IPS-11a (cell line): Measurements from ENCODE around the gene PBX3.
"Not testable (repeated sequence)": the region's sequence is repeated elsewhere in the genome, so short reads cannot be mapped to it uniquely, and the experiment has no call there.

ENCODE experiments used
- H3K4me3 ChIP-seq: one replicate; pipeline ENCODE4 v1.5.1; 2013; ENCODE audit warnings: low read depth, low read length, control low read depth

PBX3 gene

GRCh38 chr9:125820100-125820804, 73.1 kb downstream of the PBX3 start:
- no peak overlapping the region for H3K4me3 ChIP-seq

GRCh38 chr9:125821078-125821477, 73.9 kb downstream of the PBX3 start:
- no peak overlapping the region for H3K4me3 ChIP-seq

- H3K4me3 ChIP-seq, result no peak overlapping the region
These were observed 75.0 kb downstream of the PBX3 start for GRCh38 chr9:125822160-125822559.

DNA sequence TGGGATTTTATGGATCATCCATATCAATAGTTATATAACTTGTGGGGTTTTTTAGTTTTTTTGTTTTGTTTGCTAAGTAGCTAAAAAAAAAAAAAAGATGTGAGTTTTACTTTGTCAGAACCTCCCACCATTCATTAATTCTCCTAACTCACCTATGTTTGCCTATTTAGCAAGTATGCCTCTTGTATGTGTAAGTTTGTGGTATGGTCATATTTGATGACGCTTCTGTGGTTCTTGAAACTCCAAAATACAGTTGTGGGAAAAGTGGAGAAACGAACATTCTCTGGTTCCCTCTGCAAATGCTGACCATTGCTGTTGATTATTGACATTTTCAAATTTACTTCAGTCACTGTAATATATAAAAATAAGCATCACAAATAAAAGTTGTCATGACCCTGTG, 75.7 kb downstream of the PBX3 start:
- no peak overlapping the region for H3K4me3 ChIP-seq

DNA sequence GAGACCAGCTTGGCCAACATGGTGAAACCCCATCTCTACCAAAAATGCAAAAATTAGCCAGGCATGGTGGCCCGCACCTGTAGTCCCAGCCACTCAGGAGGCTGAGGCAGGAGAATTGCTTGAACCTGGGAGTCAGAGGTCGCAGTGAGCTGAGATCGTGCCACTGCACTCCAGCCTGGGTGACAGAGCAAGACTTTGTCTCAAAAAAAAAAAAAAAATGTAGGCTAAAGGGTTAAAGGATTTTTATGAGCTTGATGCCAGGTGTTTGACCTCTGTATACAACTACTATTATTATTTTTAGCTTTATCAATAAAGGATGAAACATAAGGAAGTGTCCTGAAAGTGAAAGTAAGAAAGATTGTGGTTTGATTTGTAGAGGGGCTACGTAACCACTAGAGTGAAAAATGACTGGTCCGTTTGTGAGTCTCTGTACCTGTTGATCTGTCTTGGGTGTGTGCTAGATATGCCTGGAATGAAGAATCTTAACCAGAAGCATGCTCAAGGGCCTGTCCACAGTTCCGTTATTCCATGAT, 76.8 kb downstream of the PBX3 start:
- H3K4me3 ChIP-seq, result not testable (repeated sequence)

DNA sequence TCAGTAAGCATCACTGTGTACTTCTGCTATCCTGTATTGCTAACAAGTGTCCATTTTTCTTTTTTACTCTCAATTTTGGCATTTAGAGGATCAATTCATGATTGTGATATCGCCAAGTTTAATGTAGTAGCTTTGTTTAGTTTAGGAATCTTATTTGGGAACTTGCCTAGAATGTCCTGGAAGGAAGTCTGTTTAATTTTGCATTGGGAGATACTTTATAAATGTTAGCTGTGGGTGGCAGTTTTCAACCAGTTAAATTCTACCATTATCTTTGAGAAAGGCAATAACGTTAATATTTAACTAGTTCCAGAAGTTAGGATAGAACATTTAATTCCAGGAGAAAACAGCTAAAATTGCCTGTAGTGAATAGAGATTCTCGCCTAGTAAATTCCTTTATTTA, 78.6 kb downstream of the PBX3 start:
- no peak overlapping the region for H3K4me3 ChIP-seq

GRCh38 chr9:125826850-125827249, 79.7 kb downstream of the PBX3 start:
- H3K4me3 ChIP-seq, result no peak overlapping the region

- H3K4me3 ChIP-seq, result no peak overlapping the region
These were observed 82.6 kb downstream of the PBX3 start for GRCh38 chr9:125829743-125830142.

- H3K4me3 ChIP-seq, result no peak overlapping the region
These were observed 83.9 kb downstream of the PBX3 start for GRCh38 chr9:125831054-125831453.

GRCh38 chr9:125831616-125832015, 84.4 kb downstream of the PBX3 start:
- no peak overlapping the region for H3K4me3 ChIP-seq

- no peak overlapping the region for H3K4me3 ChIP-seq
These were observed 88.5 kb downstream of the PBX3 start for GRCh38 chr9:125835655-125836054.

DNA sequence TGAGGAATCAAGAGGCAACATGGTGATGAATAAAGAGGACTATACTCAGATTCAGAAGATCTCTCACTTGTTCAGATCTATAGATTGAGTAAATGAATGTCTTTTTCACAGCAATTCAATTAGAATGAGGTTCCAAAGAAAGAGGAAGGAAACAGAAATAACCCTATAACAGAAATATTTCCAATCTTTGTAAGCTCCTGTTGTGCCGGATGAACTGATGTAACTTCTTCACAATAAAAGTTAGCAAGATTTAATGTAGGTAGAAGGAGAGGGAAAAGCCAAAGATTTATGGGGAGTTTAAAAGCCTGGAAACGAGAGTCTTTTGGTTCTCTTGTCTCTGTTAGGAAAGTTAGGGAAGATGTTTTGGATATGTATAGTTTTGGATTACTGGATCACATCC, 92.1 kb downstream of the PBX3 start:
- H3K4me3 ChIP-seq, result no peak overlapping the region

GRCh38 chr9:125841444-125841843, 94.3 kb downstream of the PBX3 start:
- no peak overlapping the region for H3K4me3 ChIP-seq

DNA sequence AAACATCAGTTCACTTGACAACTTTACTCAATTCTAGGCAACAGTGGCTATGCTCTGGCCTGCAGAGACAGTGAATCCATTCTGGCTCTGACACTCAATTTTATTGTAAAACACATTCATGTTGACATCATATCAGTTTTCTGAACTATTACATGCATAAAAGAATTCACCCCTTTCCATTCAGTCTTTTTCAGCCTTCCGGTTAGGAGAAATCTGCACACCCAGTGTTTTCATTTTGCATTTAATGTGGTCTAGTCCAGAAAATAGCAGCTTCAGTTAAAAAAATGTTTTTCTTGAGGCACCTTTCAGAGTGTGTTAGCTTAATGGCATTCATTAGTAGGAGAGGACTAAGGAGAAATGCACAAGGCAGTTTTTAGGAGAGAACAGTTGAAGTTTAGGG, 95.1 kb downstream of the PBX3 start:
- no peak overlapping the region for H3K4me3 ChIP-seq

GRCh38 chr9:125843646-125844045, 96.5 kb downstream of the PBX3 start:
- H3K4me3 ChIP-seq, result no peak overlapping the region

DNA sequence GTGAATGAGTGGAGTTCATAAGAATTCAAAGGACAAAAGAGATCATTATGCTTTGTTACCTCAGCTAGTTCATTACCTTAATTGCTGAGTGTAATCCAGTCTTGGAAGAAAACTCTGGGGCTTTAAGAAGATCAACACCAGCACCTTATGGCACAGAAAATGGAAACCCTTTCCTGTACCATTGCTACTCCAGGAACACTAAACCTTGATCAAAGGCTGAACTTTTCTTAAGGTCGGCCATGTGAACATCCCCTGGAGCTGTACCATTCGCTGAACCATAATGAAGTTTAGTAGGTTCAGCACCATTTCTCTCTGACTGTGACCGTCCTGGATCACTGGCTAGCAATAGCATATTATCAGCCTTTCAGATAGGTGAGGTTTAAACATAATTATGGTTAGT, 97.4 kb downstream of the PBX3 start:
- H3K4me3 ChIP-seq, result no peak overlapping the region

DNA sequence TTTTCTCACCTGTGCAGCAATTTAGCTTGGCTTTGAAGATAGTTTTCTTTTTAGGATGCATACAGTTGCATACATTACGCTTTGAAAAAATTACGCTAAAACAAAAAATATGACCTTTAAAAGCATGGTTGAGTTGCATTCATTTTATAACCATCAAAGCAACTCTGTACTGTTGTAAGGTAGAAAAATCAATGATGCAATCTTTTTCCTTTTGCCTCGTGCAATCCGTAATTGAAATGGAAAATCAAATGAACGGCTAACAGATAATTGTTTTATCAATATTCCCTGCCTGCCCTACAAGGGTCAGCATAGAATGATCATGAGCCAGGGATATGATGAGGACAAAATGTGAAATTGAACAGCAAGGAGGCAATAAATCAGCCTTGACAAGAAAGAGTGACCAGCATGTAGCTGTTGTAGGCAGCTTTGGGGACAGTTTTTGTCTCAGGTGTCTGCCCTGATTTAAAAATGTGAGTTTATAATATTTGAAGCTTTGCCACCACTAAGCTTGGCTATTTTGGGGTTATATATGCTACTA, 98.2 kb downstream of the PBX3 start:
- H3K4me3 ChIP-seq, result no peak overlapping the region

DNA sequence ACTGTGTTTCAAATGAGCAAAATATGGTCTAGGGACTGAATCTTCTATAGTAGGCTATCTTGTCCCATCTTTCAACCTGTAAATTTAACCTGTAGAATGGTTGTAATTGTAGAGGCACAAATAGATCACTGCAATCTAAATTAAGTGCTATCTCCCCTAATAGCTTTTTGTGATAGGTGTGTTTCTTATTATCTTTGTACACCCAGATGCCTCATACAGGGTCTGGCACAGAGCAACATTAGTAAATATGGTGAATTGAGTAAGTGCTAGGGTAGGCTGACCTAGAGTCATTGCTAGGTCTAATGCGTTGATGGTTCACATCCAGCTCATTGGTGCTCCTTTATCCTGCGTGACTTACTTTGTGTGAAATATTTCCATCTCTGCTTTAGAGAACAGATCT, 100.6 kb downstream of the PBX3 start:
- H3K4me3 ChIP-seq, result no peak overlapping the region

DNA sequence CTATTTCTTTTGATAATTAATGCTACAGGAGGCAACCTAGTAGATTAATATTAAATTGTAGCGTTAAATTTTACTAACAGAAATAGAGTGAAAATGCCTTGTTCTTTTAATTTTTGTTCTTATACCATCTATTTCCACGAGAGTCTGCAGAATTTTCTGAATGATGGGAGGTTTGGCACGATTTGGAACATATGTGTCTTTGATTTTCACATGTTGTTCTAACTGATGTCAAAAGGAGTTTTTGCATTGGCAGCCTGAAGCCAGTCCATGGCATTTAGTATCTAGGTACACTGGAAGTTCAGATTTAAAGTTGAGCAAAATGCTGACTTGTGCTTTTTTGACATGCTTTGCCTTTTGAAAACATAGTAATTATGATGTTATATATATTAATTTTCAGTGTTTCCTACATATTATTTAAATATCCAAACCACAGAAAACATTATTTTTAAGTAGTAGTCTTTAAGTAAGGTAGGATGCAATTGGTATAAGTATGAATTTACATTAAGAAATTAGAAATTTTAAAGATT, 103.0 kb downstream of the PBX3 start:
- no peak overlapping the region for H3K4me3 ChIP-seq

DNA sequence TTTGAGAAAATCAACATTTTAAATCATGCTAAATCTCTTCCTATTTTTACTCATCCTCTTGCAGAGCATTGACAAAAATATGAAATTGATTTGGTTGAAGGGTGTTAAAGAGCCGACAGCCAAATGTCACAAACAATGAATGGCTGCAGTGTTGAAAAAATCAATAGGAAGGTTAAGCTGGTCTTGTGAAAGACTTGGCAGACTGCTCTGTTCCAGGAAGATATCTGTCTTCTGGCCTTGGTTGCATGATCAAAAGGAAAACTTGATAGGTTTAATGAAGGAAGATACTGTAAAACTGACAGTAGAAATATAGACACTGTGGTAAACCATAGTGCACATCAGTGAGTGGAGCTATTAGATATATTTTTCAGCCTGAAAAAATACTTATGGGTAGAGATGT, 103.6 kb downstream of the PBX3 start:
- no peak overlapping the region for H3K4me3 ChIP-seq

- no peak overlapping the region for H3K4me3 ChIP-seq
These were observed 104.8 kb downstream of the PBX3 start for GRCh38 chr9:125851979-125852378.

- no peak overlapping the region for H3K4me3 ChIP-seq
These were observed 105.2 kb downstream of the PBX3 start for GRCh38 chr9:125852386-125852785.
